NCI-H1930 (cell line): ENCODE measurements around the gene IGSF21.
"Not testable (repeated sequence)": the region's sequence is repeated elsewhere in the genome, so short reads cannot be mapped to it uniquely, and the experiment has no call there.

Experiments
- DNase-seq, 2 experiments: peaks; one replicate each; lab custom pipeline; 2025; lab: John Stamatoyannopoulos, UW

The IGSF21 gene

GRCh38 chr1:18145851-18146618 lies 38.4 kb downstream of the IGSF21 start:
- no peak for DNase-seq

- no peak for DNase-seq
These were observed 39.3 kb downstream of the IGSF21 start for GRCh38 chr1:18146886-18147285.

GRCh38 chr1:18147672-18148071 lies 40.1 kb downstream of the IGSF21 start:
- DNase-seq: no peak

- DNase-seq: no peak
These were observed 40.9 kb downstream of the IGSF21 start for GRCh38 chr1:18148461-18148860.

GRCh38 chr1:18149027-18149641 lies 41.5 kb downstream of the IGSF21 start:
- DNase-seq: no peak

GRCh38 chr1:18151436-18152122 lies 44.0 kb downstream of the IGSF21 start:
- no peak for DNase-seq

GRCh38 chr1:18154430-18155194 lies 47.0 kb downstream of the IGSF21 start:
- no peak for DNase-seq

- DNase-seq: no peak
These were observed 48.3 kb downstream of the IGSF21 start for GRCh38 chr1:18155881-18156385.

- DNase-seq: no peak
These were observed 49.8 kb downstream of the IGSF21 start for GRCh38 chr1:18157352-18157751.

GRCh38 chr1:18157968-18158367 lies 50.4 kb downstream of the IGSF21 start:
- DNase-seq: no peak

GRCh38 chr1:18158714-18159113 lies 51.1 kb downstream of the IGSF21 start:
- DNase-seq: no peak

GRCh38 chr1:18160290-18160942 lies 52.8 kb downstream of the IGSF21 start:
- DNase-seq: no peak

GRCh38 chr1:18161690-18162089 lies 54.1 kb downstream of the IGSF21 start:
- no peak for DNase-seq

- not testable (repeated sequence) for DNase-seq
These were observed 58.0 kb downstream of the IGSF21 start for GRCh38 chr1:18165640-18166039.

GRCh38 chr1:18166341-18166740 lies 58.7 kb downstream of the IGSF21 start:
- DNase-seq: no peak

- no peak for DNase-seq
These were observed 59.3 kb downstream of the IGSF21 start for GRCh38 chr1:18166929-18167328.

- no peak for DNase-seq
These were observed 62.8 kb downstream of the IGSF21 start for GRCh38 chr1:18170444-18170843.

- no peak for DNase-seq
These were observed 66.4 kb downstream of the IGSF21 start for GRCh38 chr1:18174037-18174436.

GRCh38 chr1:18175051-18175450 lies 67.5 kb downstream of the IGSF21 start:
- DNase-seq: no peak

GRCh38 chr1:18175530-18176377 lies 68.2 kb downstream of the IGSF21 start:
- no peak for DNase-seq

GRCh38 chr1:18176619-18177018 lies 69.0 kb downstream of the IGSF21 start:
- DNase-seq: no peak
